T-helper 1 cell treated with Interleukin-12 subunit alpha and Interleukin-12 subunit beta and Interleukin-4 antibody, amounts not matched to agents 30 μg/mL and 1 μg/mL, for 36 hours (primary cell): ENCODE results near the gene CYP4A11.
"Not testable (repeated sequence)": the region's sequence is repeated elsewhere in the genome, so short reads cannot be mapped to it uniquely, and the experiment has no call there.

ENCODE experiments used
- H3K27ac Mint-ChIP-seq: one replicate; pipeline ENCODE4 v1.8.0; 2021; ENCODE audit warnings: mild to moderate bottlenecking, mixed read lengths
- H3K27me3 Mint-ChIP-seq: one replicate; pipeline ENCODE4 v1.8.0; 2021; ENCODE audit warnings: low read depth, mixed read lengths
- H3K36me3 Mint-ChIP-seq: one replicate; pipeline ENCODE4 v1.8.0; 2021; ENCODE audit warnings: low read depth, mixed read lengths
- H3K4me1 Mint-ChIP-seq: one replicate; pipeline ENCODE4 v1.8.0; 2021; ENCODE audit warnings: low read depth, mixed read lengths
- H3K4me3 Mint-ChIP-seq: one replicate; pipeline ENCODE4 v1.8.0; 2021; ENCODE audit warnings: mild to moderate bottlenecking, moderate library complexity, mixed read lengths
- H3K9me3 Mint-ChIP-seq: one replicate; pipeline ENCODE4 v1.8.0; 2021; ENCODE audit warnings: mixed read lengths

The CYP4A11 gene, protein sequence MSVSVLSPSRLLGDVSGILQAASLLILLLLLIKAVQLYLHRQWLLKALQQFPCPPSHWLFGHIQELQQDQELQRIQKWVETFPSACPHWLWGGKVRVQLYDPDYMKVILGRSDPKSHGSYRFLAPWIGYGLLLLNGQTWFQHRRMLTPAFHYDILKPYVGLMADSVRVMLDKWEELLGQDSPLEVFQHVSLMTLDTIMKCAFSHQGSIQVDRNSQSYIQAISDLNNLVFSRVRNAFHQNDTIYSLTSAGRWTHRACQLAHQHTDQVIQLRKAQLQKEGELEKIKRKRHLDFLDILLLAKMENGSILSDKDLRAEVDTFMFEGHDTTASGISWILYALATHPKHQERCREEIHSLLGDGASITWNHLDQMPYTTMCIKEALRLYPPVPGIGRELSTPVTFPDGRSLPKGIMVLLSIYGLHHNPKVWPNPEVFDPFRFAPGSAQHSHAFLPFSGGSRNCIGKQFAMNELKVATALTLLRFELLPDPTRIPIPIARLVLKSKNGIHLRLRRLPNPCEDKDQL

GRCh38 chr1:46941135-46941694, at the start of gene CYP4A11:
Gene CYP4A11 (minus strand): TSS chr1:46941476. CDS start chr1:46941433, 43 bp downstream.
- peaks cover 18% of the 10 kb centered on the region for H3K27me3 Mint-ChIP-seq
- H3K9me3 Mint-ChIP-seq, result no peaks in the 10 kb centered on the region
- H3K4me3 Mint-ChIP-seq, result no peak within 1 kb of the TSS
- no peak within 1 kb of the TSS for H3K27ac Mint-ChIP-seq
- H3K4me1 Mint-ChIP-seq, result no peaks in the 10 kb centered on the region
- no peaks in the 10 kb centered on the region for H3K36me3 Mint-ChIP-seq

GRCh38 chr1:46990541-46990940, 49.3 kb upstream of the CYP4A11 start:
- H3K4me3 Mint-ChIP-seq, H3K36me3 Mint-ChIP-seq, H3K9me3 Mint-ChIP-seq, H3K4me1 Mint-ChIP-seq, H3K27ac Mint-ChIP-seq: not testable (repeated sequence)
- peaks cover 26% of the 10 kb centered on the region for H3K27me3 Mint-ChIP-seq

- Mint-ChIP-seq H3K4me3 (no peak overlapping the region), H3K27me3 (peaks cover 20% of the 10 kb centered on the region), H3K36me3 (no peaks in the 10 kb centered on the region), H3K4me1 (no peaks in the 10 kb centered on the region), H3K27ac (no peak overlapping the region), H3K9me3 (peaks cover 3% of the 10 kb centered on the region)
Measured at GRCh38 chr1:46983830-46984586, 42.7 kb upstream of the CYP4A11 start.

DNA sequence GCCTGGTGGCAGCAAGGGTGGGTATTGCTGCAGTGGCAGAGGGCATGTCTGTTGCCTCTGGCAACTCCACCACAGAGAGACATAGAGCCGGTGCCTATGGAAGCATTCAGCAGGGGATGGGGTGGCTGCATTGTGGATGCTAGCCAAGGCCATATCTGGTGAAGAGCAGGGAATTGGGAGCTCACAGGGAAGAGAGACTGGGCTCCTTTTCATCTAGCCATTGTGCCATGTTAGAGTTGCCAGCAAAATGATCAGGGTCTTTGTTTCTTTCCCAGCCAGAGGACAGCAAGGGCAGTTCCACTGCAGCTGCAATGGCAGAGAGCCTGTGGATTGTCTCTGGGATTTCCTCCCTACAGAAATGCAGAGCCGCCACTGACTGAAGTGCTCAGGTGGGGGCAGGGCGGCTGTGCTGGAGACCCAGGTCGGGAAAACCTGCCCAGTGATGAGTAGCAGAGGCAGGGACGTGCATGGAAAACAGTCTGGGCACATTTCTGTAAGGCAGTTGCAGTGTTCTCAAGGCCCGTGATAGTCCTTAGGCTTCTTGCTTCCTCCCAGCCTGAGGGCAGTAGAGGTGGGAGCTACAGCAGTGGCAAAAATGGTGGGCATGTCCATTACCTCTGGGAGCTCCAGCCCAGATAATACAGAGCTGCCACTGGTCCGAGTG, 42.0 kb upstream of the CYP4A11 start:
- H3K27ac Mint-ChIP-seq, result no peak overlapping the region
- no peak overlapping the region for H3K4me3 Mint-ChIP-seq
- H3K4me1 Mint-ChIP-seq, result no peaks in the 10 kb centered on the region
- peaks cover 23% of the 10 kb centered on the region for H3K27me3 Mint-ChIP-seq
- peaks cover 3% of the 10 kb centered on the region for H3K9me3 Mint-ChIP-seq
- no peaks in the 10 kb centered on the region for H3K36me3 Mint-ChIP-seq

GRCh38 chr1:46969014-46969619, 27.8 kb upstream of the CYP4A11 start:
- Mint-ChIP-seq H3K9me3 (no peaks in the 10 kb centered on the region), H3K27me3 (peaks cover 23% of the 10 kb centered on the region), H3K4me1 (no peaks in the 10 kb centered on the region), H3K27ac (no peak overlapping the region), H3K36me3 (no peaks in the 10 kb centered on the region), H3K4me3 (no peak overlapping the region)

- H3K27ac Mint-ChIP-seq, H3K9me3 Mint-ChIP-seq, H3K4me3 Mint-ChIP-seq, H3K36me3 Mint-ChIP-seq, H3K4me1 Mint-ChIP-seq: not testable (repeated sequence)
- H3K27me3 Mint-ChIP-seq, result peaks cover 14% of the 10 kb centered on the region
Measured at GRCh38 chr1:46962272-46962671, 21.0 kb upstream of the CYP4A11 start.

DNA sequence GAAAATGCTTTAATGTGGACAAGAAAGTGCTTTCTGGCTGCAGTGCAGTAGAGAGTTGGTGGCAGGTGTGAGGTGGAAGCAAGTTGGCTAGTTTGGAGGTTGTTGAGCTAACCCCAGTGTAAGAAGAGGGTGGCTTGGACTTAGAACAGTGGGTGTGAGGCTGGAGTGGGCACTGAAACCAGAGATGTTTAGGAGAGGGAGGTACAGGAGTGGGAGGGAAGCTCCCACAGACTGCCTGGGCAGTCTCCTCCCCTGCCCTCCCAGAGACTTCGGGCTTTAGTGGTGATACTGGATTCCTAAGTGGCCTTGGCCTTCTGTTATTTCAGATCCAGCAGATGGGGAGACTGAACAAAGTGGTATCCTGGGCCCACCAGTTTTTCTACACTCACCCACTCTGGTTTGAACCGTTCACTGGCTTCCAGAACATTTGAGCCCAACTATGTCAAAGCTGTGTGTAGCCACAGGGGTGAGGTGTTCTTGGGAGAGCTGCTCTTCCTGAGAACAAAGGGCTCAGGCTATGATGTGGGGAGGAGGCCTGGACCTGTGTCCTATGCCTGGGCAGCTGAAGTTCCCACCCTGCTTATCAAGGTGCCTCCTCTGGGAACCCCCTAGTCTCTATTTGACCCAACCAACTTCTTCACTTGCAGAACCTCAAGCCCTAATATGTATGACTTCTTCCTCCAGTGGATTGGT, 19.9 kb upstream of the CYP4A11 start:
- Mint-ChIP-seq H3K9me3 (no peaks in the 10 kb centered on the region), H3K27me3 (peaks cover 14% of the 10 kb centered on the region), H3K27ac (no peak overlapping the region), H3K36me3 (no peaks in the 10 kb centered on the region), H3K4me3 (no peak overlapping the region), H3K4me1 (no peaks in the 10 kb centered on the region)

GRCh38 chr1:46960250-46960649, 19.0 kb upstream of the CYP4A11 start:
- no peak overlapping the region for H3K27ac Mint-ChIP-seq
- H3K36me3 Mint-ChIP-seq, result no peaks in the 10 kb centered on the region
- H3K4me3 Mint-ChIP-seq, result no peak overlapping the region
- no peaks in the 10 kb centered on the region for H3K9me3 Mint-ChIP-seq
- H3K27me3 Mint-ChIP-seq, result peaks cover 15% of the 10 kb centered on the region
- no peaks in the 10 kb centered on the region for H3K4me1 Mint-ChIP-seq

- Mint-ChIP-seq H3K27me3 (peaks cover 16% of the 10 kb centered on the region), H3K4me1 (peaks cover 10% of the 10 kb centered on the region)
- H3K27ac Mint-ChIP-seq, H3K4me3 Mint-ChIP-seq, H3K9me3 Mint-ChIP-seq, H3K36me3 Mint-ChIP-seq: not testable (repeated sequence)
Measured at GRCh38 chr1:46955116-46955515, 13.8 kb upstream of the CYP4A11 start.

GRCh38 chr1:46953847-46954246, 12.6 kb upstream of the CYP4A11 start:
- H3K36me3 Mint-ChIP-seq, H3K27ac Mint-ChIP-seq, H3K9me3 Mint-ChIP-seq, H3K4me3 Mint-ChIP-seq: not testable (repeated sequence)
- peaks cover 10% of the 10 kb centered on the region for H3K27me3 Mint-ChIP-seq
- H3K4me1 Mint-ChIP-seq, result peaks cover 13% of the 10 kb centered on the region

GRCh38 chr1:46949417-46949666, 8.1 kb upstream of the CYP4A11 start:
- not testable (repeated sequence) for H3K36me3 Mint-ChIP-seq, H3K4me3 Mint-ChIP-seq, H3K27me3 Mint-ChIP-seq, H3K27ac Mint-ChIP-seq, H3K9me3 Mint-ChIP-seq
- H3K4me1 Mint-ChIP-seq, result peaks cover 16% of the 10 kb centered on the region

GRCh38 chr1:46948629-46949416, 7.5 kb upstream of the CYP4A11 start:
- Mint-ChIP-seq H3K27ac (no peak overlapping the region), H3K27me3 (peaks cover 13% of the 10 kb centered on the region), H3K4me1 (peaks cover 16% of the 10 kb centered on the region), H3K9me3 (no peaks in the 10 kb centered on the region), H3K36me3 (no peaks in the 10 kb centered on the region), H3K4me3 (no peak overlapping the region)

GRCh38 chr1:46947706-46948105, 6.4 kb upstream of the CYP4A11 start:
- not testable (repeated sequence) for H3K27ac Mint-ChIP-seq, H3K4me3 Mint-ChIP-seq

More at GRCh38 chr1:46947706-46948105, 6.4 kb upstream of the CYP4A11 start:
- H3K9me3 Mint-ChIP-seq, H3K36me3 Mint-ChIP-seq: not testable (repeated sequence)
- H3K4me1 Mint-ChIP-seq, result peaks cover 16% of the 10 kb centered on the region
- H3K27me3 Mint-ChIP-seq, result peaks cover 18% of the 10 kb centered on the region
